Thoracic aorta (tissue), 2 donors: ENCODE data around the gene PTEN. TPM values are rescaled to one million over a fixed set of nuclear protein-coding genes. Genes with fewer than 3 reads are reported as not detected.

Experiments
- ATAC-seq: fragments of 150-250 bp; one replicate; pipeline ENCODE4 v1.8.0; 2017; ENCODE audit warnings: low read depth; ENCODE audit not compliant: insufficient number of reproducible peaks, low FRiP score
- DNase-seq: peaks from one replicate; pipeline ENCODE4 v3.0.0-alpha.2; 2020; ENCODE audit warnings: low spot score
- H3K27ac ChIP-seq, 2 donors: fragments of 200-600 bp; sonication (generic); 1 replicate in 1 of 2; 2 replicates in 1 of 2; pipeline ENCODE4 v1.5.1; 2016; ENCODE audit warnings: mild to moderate bottlenecking in 2 of 2, moderate library complexity in 2 of 2
- H3K27me3 ChIP-seq: fragments of 200-600 bp; sonication (generic); replicated peaks from 2 replicates; pipeline ENCODE4 v1.6.0; 2016; ENCODE audit warnings: mild to moderate bottlenecking; ENCODE audit not compliant: insufficient read depth
- H3K36me3 ChIP-seq: fragments of 200-600 bp; sonication (generic); one replicate; pipeline ENCODE4 v1.5.1; 2016
- H3K4me1 ChIP-seq, 2 donors: fragments of 200-600 bp; sonication (generic); 1 replicate in 1 of 2; 2 replicates in 1 of 2; pipeline versions ENCODE4 v1.5.1 to v1.6.0; 2016; ENCODE audit warnings: low read depth in 2 of 2, mild to moderate bottlenecking in 1 of 2; ENCODE audit not compliant: control insufficient read depth in 1 of 2
- H3K4me3 ChIP-seq: fragments of 200-600 bp; sonication (generic); 2 replicates; pipeline ENCODE4 v1.5.1; 2016; ENCODE audit warnings: mild to moderate bottlenecking
- H3K9me3 ChIP-seq: fragments of 200-600 bp; sonication (generic); 2 replicates; pipeline ENCODE4 v1.5.1; 2016
- total RNA-seq, 2 donors: library from RNA; depleted of rRNA; stranded (reverse); fragments of >200 nt; gene quantifications; one replicate each; pipeline versions ENCODE4 v1.1.0 to v1.2.3, GENCODE V29; 2016
- TF ChIP-seq, protein P1 (sequence below): fragments of 200-600 bp; sonication (generic); IDR thresholded peaks from one replicate; pipeline ENCODE4 v1.5.1; 2019; ENCODE audit warnings: antibody characterized with exemption

Gene PTEN
- 100 to 1,000 TPM; 146 to 168 TPM for total RNA-seq

DNA sequence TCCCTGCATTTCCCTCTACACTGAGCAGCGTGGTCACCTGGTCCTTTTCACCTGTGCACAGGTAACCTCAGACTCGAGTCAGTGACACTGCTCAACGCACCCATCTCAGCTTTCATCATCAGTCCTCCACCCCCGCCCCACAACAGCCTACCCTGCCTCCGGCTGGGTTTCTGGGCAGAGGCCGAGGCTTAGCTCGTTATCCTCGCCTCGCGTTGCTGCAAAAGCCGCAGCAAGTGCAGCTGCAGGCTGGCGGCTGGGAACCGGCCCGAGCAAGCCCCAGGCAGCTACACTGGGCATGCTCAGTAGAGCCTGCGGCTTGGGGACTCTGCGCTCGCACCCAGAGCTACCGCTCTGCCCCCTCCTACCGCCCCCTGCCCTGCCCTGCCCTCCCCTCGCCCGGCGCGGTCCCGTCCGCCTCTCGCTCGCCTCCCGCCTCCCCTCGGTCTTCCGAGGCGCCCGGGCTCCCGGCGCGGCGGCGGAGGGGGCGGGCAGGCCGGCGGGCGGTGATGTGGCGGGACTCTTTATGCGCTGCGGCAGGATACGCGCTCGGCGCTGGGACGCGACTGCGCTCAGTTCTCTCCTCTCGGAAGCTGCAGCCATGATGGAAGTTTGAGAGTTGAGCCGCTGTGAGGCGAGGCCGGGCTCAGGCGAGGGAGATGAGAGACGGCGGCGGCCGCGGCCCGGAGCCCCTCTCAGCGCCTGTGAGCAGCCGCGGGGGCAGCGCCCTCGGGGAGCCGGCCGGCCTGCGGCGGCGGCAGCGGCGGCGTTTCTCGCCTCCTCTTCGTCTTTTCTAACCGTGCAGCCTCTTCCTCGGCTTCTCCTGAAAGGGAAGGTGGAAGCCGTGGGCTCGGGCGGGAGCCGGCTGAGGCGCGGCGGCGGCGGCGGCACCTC, at the start of gene PTEN, which contains the start of gene KLLN:
PTEN (plus strand) TSS at position 573 of the 891 bp plus-strand sequence. CDS start 845 bp downstream, outside the sequence.
KLLN (minus strand) TSS at position 481 of the 891 bp plus-strand sequence. CDS start 1,046 bp downstream, outside the sequence.
- no peaks in the 10 kb centered on the region for H3K36me3 ChIP-seq
- no peaks in the 10 kb centered on the region for H3K27me3 ChIP-seq
- ATAC-seq (peak; percentile 56), DNase-seq (peak; percentile 64)
- peak within 1 kb of the TSS; percentile 94 for H3K4me3 ChIP-seq
- peaks cover 0 to 17% of the 10 kb centered on the region in 2 donors for H3K4me1 ChIP-seq
- H3K9me3 ChIP-seq, result no peaks in the 10 kb centered on the region
- TF ChIP-seq, protein P1, sequence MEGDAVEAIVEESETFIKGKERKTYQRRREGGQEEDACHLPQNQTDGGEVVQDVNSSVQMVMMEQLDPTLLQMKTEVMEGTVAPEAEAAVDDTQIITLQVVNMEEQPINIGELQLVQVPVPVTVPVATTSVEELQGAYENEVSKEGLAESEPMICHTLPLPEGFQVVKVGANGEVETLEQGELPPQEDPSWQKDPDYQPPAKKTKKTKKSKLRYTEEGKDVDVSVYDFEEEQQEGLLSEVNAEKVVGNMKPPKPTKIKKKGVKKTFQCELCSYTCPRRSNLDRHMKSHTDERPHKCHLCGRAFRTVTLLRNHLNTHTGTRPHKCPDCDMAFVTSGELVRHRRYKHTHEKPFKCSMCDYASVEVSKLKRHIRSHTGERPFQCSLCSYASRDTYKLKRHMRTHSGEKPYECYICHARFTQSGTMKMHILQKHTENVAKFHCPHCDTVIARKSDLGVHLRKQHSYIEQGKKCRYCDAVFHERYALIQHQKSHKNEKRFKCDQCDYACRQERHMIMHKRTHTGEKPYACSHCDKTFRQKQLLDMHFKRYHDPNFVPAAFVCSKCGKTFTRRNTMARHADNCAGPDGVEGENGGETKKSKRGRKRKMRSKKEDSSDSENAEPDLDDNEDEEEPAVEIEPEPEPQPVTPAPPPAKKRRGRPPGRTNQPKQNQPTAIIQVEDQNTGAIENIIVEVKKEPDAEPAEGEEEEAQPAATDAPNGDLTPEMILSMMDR, result no peak
- peak within 1 kb of the TSS; percentile 97 to 99 for H3K27ac ChIP-seq

DNA sequence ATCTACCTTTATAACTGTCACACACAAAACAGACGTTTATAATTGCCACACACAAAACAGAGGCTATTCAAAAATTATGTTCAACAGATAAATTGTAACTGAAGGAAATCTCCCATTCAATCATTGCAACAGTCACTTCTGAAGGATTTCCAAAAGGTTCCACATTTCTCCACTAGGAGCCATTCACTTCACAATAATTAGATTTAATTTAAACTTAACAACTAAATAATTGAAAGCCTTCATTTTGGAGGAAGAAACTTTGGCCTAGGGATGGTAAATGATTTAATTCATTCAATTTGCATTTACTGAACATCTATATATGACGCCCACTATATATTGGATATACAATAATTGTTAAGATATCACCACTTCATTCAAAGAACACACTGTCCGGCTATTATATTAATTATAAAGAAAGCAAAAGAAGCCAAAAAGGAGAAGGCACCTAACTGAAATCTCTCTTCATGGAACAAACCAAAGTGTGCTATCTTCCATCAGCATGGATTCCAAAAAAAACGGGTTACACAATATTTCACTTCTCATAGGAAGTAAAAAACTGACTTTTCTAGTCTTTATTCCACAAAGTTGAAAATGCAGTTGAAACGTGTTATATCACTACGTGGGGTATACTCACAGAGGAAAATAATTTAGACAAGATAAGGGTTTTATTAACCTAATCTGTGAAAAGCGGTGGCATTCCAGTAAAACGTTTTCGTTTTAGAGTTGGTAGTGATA, 47.1 kb upstream of the PTEN start:
- H3K4me1 ChIP-seq, result peaks cover 14 to 20% of the 10 kb centered on the region in 2 donors
- ATAC-seq, result no peak
- H3K27ac ChIP-seq, result no peak overlapping the region
- TF ChIP-seq, protein P1, result no peak
- H3K27me3 ChIP-seq, result no peaks in the 10 kb centered on the region
- no peaks in the 10 kb centered on the region for H3K9me3 ChIP-seq
- no peak for DNase-seq
- peak overlapping the region; percentile 94 for H3K4me3 ChIP-seq
- H3K36me3 ChIP-seq, result no peaks in the 10 kb centered on the region

DNA sequence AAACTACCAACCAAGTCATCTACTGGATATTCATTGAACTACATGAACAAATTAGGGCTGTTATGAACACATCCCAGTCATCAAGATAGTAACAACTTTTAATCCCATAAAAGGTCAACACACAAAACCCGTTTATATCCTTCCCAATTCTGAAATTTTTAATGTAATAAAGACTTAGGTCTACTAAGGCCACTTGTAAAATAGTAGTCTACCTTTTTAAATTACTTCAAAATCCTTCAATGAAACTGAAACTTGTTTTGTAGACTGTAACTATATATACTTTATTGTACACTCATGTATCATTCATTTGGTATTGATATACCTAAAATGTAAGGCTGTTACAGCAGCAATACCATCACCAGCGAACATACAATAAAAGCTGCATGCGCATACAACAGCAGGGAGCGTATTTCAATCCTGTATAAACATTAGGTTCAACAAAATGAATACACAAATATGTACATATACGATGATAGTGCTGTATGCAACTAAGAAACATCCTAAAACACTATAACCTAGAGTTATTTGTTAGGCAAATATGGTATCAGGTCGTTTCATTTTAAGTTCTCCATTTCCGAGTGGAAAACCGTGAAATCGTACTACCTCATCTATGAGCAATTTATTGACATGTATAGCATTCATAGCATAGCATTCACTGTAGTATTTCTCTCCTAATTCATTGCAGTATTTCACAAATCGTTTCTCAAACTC, 46.4 kb upstream of the PTEN start:
- Histone ChIP-seq H3K9me3 (no peaks in the 10 kb centered on the region), H3K4me1 (peaks cover 14 to 20% of the 10 kb centered on the region in 2 donors), H3K36me3 (no peaks in the 10 kb centered on the region), H3K4me3 (peak overlapping the region; percentile 94), H3K27me3 (no peaks in the 10 kb centered on the region), H3K27ac (peak overlapping the region; percentile 74 to 76)
- TF ChIP-seq, protein P1, result no peak
- ATAC-seq (no peak), DNase-seq (no peak)

DNA sequence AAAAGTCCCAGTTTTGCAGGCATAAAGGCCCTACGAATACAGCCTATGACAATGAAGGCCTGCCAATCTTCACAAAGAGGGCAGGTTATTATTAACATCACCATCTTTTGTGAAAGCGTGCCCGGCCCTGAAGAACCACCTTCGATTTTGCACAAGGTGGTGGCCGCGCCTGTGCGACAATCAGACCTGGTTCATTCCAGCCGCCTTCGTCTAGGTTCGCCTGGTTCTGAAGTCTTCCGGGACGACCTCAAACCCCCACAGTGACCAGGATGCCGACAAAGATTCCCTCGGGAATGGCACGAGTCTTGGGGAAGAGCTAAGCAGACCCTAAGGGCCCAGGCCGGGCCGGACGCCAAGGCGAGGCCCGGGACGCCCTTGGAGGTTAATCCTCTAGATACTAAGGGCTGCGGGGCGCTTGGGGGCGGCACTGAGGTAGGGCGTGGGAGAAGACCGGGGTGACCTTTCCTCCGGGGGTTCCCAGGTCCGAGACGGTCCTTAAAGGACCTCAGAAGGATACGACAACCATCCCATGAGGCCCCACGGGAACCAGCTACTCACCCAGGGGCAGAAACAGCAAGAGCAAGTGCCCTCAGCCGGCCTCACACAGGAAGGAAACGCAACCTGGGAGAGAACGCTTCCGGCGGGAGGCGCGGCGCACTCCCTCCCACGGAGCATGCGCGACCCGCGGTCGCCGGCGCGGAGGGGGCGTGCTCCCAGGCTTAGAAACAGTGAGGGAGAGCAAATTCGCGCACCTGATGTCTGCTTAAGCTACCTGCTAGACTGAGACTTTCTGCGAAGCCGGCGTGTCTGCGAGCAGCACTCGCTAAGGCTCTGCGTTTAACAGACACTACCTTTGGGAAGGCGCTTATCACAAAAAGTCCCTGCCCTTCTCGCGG, 45.6 kb upstream of the PTEN start, which contains the start of gene ATAD1:
ATAD1 (minus strand) TSS at position 618 of the 896 bp plus-strand sequence. CDS start 3,627 bp downstream, outside the sequence.
- ATAC-seq (peak; percentile 67), DNase-seq (peak; percentile 46)
- no peaks in the 10 kb centered on the region for H3K27me3 ChIP-seq

More for the DNA sequence above, 45.6 kb upstream of the PTEN start, which contains the start of gene ATAD1:
- Histone ChIP-seq H3K27ac (peak within 1 kb of the TSS; percentile 74 to 76), H3K36me3 (no peaks in the 10 kb centered on the region), H3K9me3 (no peaks in the 10 kb centered on the region), H3K4me1 (peaks cover 14 to 20% of the 10 kb centered on the region in 2 donors), H3K4me3 (peak within 1 kb of the TSS; percentile 94)
- TF ChIP-seq, protein P1, result no peak
